WTC11 (cell line): ENCODE measurements around the gene PLEKHA6. TPM values are rescaled to one million over a fixed set of nuclear protein-coding genes. Genes with fewer than 3 reads are reported as not detected.

Source experiments
- ATAC-seq: fragments of 200-7000 bp; cut with Tn5 transposase; 2 replicates; pipeline ENCODE4 v1.10.0; 2021; ENCODE audit warnings: mild to moderate bottlenecking, moderate library complexity
- CTCF ChIA-PET: fragments of 300-600 bp; sonication (Branson Sonifier 250); formaldehyde crosslinking; loops from one replicate; lab custom pipeline; 2021; ENCODE audit warnings: antibody characterized with exemption; lab: Charles Lee
- POLR2A ChIA-PET: fragments of 350-600 bp; sonication (Branson Sonifier 250); formaldehyde crosslinking; loops from one replicate; lab custom pipeline; 2021; ENCODE audit warnings: antibody characterized with exemption; lab: Charles Lee
- DNase-seq: peaks from one replicate; pipeline ENCODE4 v3.0.0; 2021; ENCODE audit warnings: low spot score
- H3K27ac Mint-ChIP-seq: 2 replicates; pipeline ENCODE4 v1.8.0; 2021; ENCODE audit warnings: mixed read lengths
- H3K27me3 Mint-ChIP-seq: 2 replicates; pipeline ENCODE4 v1.8.0; 2021; ENCODE audit warnings: low read depth, mild to moderate bottlenecking, moderate library complexity, mixed read lengths
- H3K36me3 Mint-ChIP-seq: 2 replicates; pipeline ENCODE4 v1.8.0; 2021; ENCODE audit warnings: mixed read lengths
- H3K4me1 Mint-ChIP-seq: 2 replicates; pipeline ENCODE4 v1.8.0; 2022; ENCODE audit warnings: mixed read lengths
- H3K4me3 Mint-ChIP-seq: 2 replicates; pipeline ENCODE4 v1.8.0; 2021; ENCODE audit warnings: mild to moderate bottlenecking, moderate library complexity, mixed read lengths
- H3K9me3 Mint-ChIP-seq: 2 replicates; pipeline ENCODE4 v1.8.0; 2021; ENCODE audit warnings: mixed read lengths
- ATF3 ChIP-seq: sonication (generic); formaldehyde crosslinking; conservative IDR thresholded peaks from 2 replicates; pipeline ENCODE4 v1.8.1; 2022; ENCODE audit warnings: mild to moderate bottlenecking, missing genetic modification reagents
- ELF4 ChIP-seq: sonication (generic); formaldehyde crosslinking; IDR thresholded peaks from 2 replicates; pipeline ENCODE4 v1.8.1; 2022; ENCODE audit warnings: low read depth, mild to moderate bottlenecking, moderate library complexity, missing genetic modification reagents
- ERG ChIP-seq: fragments of 250-450 bp; sonication (Bioruptor Pico); IDR thresholded peaks from 2 replicates; pipeline ENCODE4 v1.8.0; 2021; ENCODE audit warnings: mild to moderate bottlenecking
- FOXJ3 ChIP-seq: sonication (generic); formaldehyde crosslinking; IDR thresholded peaks from 2 replicates; pipeline ENCODE4 v1.9.0; 2021; ENCODE audit warnings: missing genetic modification reagents, mild to moderate bottlenecking, borderline replicate concordance
- GRHL2 ChIP-seq: fragments of 250-450 bp; sonication (Bioruptor Pico); IDR thresholded peaks from 2 replicates; pipeline ENCODE4 v1.8.0; 2022; ENCODE audit warnings: mild to moderate bottlenecking, moderate library complexity; ENCODE audit not compliant: insufficient replicate concordance, severe bottlenecking
- MYBL2 ChIP-seq: sonication (generic); formaldehyde crosslinking; IDR thresholded peaks from 2 replicates; pipeline ENCODE4 v1.8.1; 2023; ENCODE audit warnings: mild to moderate bottlenecking, moderate library complexity, missing genetic modification reagents
- NFYB ChIP-seq: sonication (generic); formaldehyde crosslinking; conservative IDR thresholded peaks from 2 replicates; pipeline ENCODE4 v1.8.0; 2022; ENCODE audit warnings: low read depth, missing genetic modification reagents
- NR1H2 ChIP-seq: sonication (generic); formaldehyde crosslinking; IDR thresholded peaks from 2 replicates; pipeline ENCODE4 v1.9.0; 2021; ENCODE audit warnings: mild to moderate bottlenecking, moderate library complexity, missing genetic modification reagents
- NR3C1 ChIP-seq: sonication (generic); formaldehyde crosslinking; conservative IDR thresholded peaks from 2 replicates; pipeline ENCODE4 v1.8.1; 2023; ENCODE audit warnings: low read depth, mild to moderate bottlenecking, missing genetic modification reagents
- OVOL2 ChIP-seq: fragments of 250-450 bp; sonication (Bioruptor Pico); IDR thresholded peaks from 2 replicates; pipeline ENCODE4 v1.9.0; 2021; ENCODE audit warnings: mild to moderate bottlenecking, borderline replicate concordance
- PRDM15 ChIP-seq: sonication (generic); formaldehyde crosslinking; IDR thresholded peaks from 2 replicates; pipeline ENCODE4 v1.8.0; 2022; ENCODE audit warnings: missing genetic modification reagents
- SMAD4 ChIP-seq: sonication (generic); formaldehyde crosslinking; IDR thresholded peaks from 2 replicates; pipeline ENCODE4 v1.8.0; 2022; ENCODE audit warnings: mild to moderate bottlenecking, missing genetic modification reagents
- SOX15 ChIP-seq: fragments of 250-450 bp; sonication (Bioruptor Pico); IDR thresholded peaks from 2 replicates; pipeline ENCODE4 v1.9.0; 2021; ENCODE audit warnings: mild to moderate bottlenecking
- SP1 ChIP-seq: sonication (generic); formaldehyde crosslinking; conservative IDR thresholded peaks from 2 replicates; pipeline ENCODE4 v1.8.1; 2022; ENCODE audit warnings: missing genetic modification reagents
- TCF7 ChIP-seq: sonication (generic); formaldehyde crosslinking; IDR thresholded peaks from 2 replicates; pipeline ENCODE4 v1.8.0; 2022; ENCODE audit warnings: mild to moderate bottlenecking, low read depth, missing genetic modification reagents, moderate library complexity
- TEAD4 ChIP-seq: sonication (generic); formaldehyde crosslinking; IDR thresholded peaks from 2 replicates; pipeline ENCODE4 v1.8.0; 2022; ENCODE audit warnings: mild to moderate bottlenecking, missing genetic modification reagents
- TP53 ChIP-seq: sonication (generic); formaldehyde crosslinking; IDR thresholded peaks from 2 replicates; pipeline ENCODE4 v1.8.1; 2023; ENCODE audit warnings: mild to moderate bottlenecking, missing genetic modification reagents
- USF2 ChIP-seq: sonication (generic); formaldehyde crosslinking; IDR thresholded peaks from 2 replicates; pipeline ENCODE4 v1.8.1; 2023; ENCODE audit warnings: mild to moderate bottlenecking, missing genetic modification reagents, moderate library complexity
- ZNF121 ChIP-seq: sonication (generic); formaldehyde crosslinking; IDR thresholded peaks from 2 replicates; pipeline ENCODE4 v1.8.0; 2023; ENCODE audit warnings: missing genetic modification reagents
- ZNF138 ChIP-seq: sonication (generic); formaldehyde crosslinking; conservative IDR thresholded peaks from 2 replicates; pipeline ENCODE4 v1.8.1; 2022; ENCODE audit warnings: mild to moderate bottlenecking, moderate library complexity, missing genetic modification reagents
- ZNF396 ChIP-seq: fragments of 250-450 bp; sonication (Bioruptor Pico); IDR thresholded peaks from 2 replicates; pipeline ENCODE4 v1.8.0; 2021; ENCODE audit warnings: mild to moderate bottlenecking, moderate library complexity, borderline replicate concordance
- ZNF416 ChIP-seq: fragments of 250-450 bp; sonication (Bioruptor Pico); IDR thresholded peaks from 2 replicates; pipeline ENCODE4 v1.9.0; 2021; ENCODE audit warnings: mild to moderate bottlenecking, inconsistent platforms
- total RNA-seq: library from RNA; stranded (reverse); gene quantifications from 3 replicates; pipeline ENCODE4 v1.2.3, GENCODE V29; 2021

PLEKHA6 gene
- total RNA-seq, 1 experiment from 2014 or later = 11.6 TPM

- no peak for TF ChIP-seq ZNF396 (CRISPR knock-in tag)
- TF ChIP-seq ZNF138 (CRISPR knock-in tag) = no peak
- TF ChIP-seq GRHL2 (CRISPR knock-in tag) = no peak
These were observed 40.7 kb downstream of the PLEKHA6 start (continued) for GRCh38 chr1:204319027-204319426.

- no peak overlapping the region for H3K27ac Mint-ChIP-seq
- ATAC-seq = no peak
- POLR2A ChIA-PET = no interaction called here
- peaks cover 38% of the 10 kb centered on the region for H3K4me1 Mint-ChIP-seq
- H3K36me3 Mint-ChIP-seq = no peaks in the 10 kb centered on the region
- DNase-seq = no peak
- no peak for TF ChIP-seq FOXJ3 (CRISPR knock-in tag)
- TF ChIP-seq, all 79 proteins: peak for 0
- CTCF ChIA-PET = interaction anchor here (0.5 kb wide), 1 partner anchor 10 kb away, joined by 3 read pairs; no protein-coding TSS in a partner anchor
- H3K27me3 Mint-ChIP-seq = peaks cover 2% of the 10 kb centered on the region; the same call in 1 of the 2 replicates
- H3K9me3 Mint-ChIP-seq = no peaks in the 10 kb centered on the region
- H3K4me3 Mint-ChIP-seq = no peak overlapping the region
These were observed 41.4 kb downstream of the PLEKHA6 start for GRCh38 chr1:204318324-204318723.

- H3K27me3 Mint-ChIP-seq = peaks cover 6% of the 10 kb centered on the region; the same call in 1 of the 2 replicates
- H3K4me1 Mint-ChIP-seq = peaks cover 30% of the 10 kb centered on the region
- no peak for ATAC-seq
- ChIA-PET CTCF (interaction anchor here (1.0 to 1.8 kb wide), 3 partner anchors 81 to 154 kb away, joined by 3 to 4 read pairs (median 3); no protein-coding TSS in a partner anchor), POLR2A (no interaction called here)
- no peak for DNase-seq
- H3K36me3 Mint-ChIP-seq = no peaks in the 10 kb centered on the region
- no peaks in the 10 kb centered on the region for H3K9me3 Mint-ChIP-seq
- no peak overlapping the region for H3K4me3 Mint-ChIP-seq
- TF ChIP-seq TP53 (CRISPR knock-in tag) (no peak), ERG (CRISPR knock-in tag) (no peak), OVOL2 (CRISPR knock-in tag) (no peak), ATF3 (CRISPR knock-in tag) (no peak), ZNF121 (CRISPR knock-in tag) (no peak), MYBL2 (no peak), NR1H2 (no peak), TCF7 (CRISPR knock-in tag) (no peak), NR3C1 (no peak), SOX15 (CRISPR knock-in tag) (no peak), ZNF416 (CRISPR knock-in tag) (no peak), USF2 (CRISPR knock-in tag) (no peak), SMAD4 (CRISPR knock-in tag) (no peak), PRDM15 (CRISPR knock-in tag) (no peak), SP1 (CRISPR knock-in tag) (no peak), ELF4 (no peak), TEAD4 (CRISPR knock-in tag) (no peak), NFYB (CRISPR knock-in tag) (no peak)
- TF ChIP-seq, all 79 proteins: peak for 0
- no peak overlapping the region for H3K27ac Mint-ChIP-seq
These were observed 42.6 kb downstream of the PLEKHA6 start for GRCh38 chr1:204317170-204317569.
